Fibroblast of skin of scalp (primary cell): Measurements from ENCODE around the gene DNAAF2.

ENCODE experiments used
- DNase-seq: peaks from one replicate; pipeline ENCODE4 v3.0.0-alpha.2; 2013

Gene DNAAF2

GRCh38 chr14:49583629-49584028 lies 51.4 kb downstream of the DNAAF2 start:
- no peak for DNase-seq

GRCh38 chr14:49582113-49582977 lies 52.7 kb downstream of the DNAAF2 start:
- no peak for DNase-seq

GRCh38 chr14:49581209-49582112 lies 53.6 kb downstream of the DNAAF2 start:
- no peak for DNase-seq

DNA sequence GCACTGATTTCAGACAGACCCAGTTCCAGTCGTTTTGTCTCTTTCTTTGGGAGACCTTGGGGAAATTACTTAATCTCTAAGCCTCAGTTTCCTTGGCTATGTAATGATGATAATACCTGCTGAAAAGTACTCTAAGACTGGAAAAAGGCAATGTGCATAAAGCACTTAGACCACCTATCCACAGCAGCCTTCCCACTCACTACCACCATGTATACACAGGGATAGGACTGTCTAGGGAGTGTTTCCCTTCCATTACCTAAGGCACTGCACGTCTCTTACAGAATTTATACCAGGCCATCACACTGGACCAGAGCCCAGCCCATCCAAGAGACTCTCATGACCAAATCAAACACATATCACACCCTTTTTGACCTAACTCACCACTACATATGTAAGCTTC lies 55.2 kb downstream of the DNAAF2 start:
- no peak for DNase-seq

- no peak for DNase-seq
Measured at GRCh38 chr14:49578141-49578540, 56.9 kb downstream of the DNAAF2 start.
